HG03521 (cell line): ENCODE measurements around the gene C16orf54.
A peak's percentile ranks its signal among the peaks of the same experiment; 100 is the strongest.
"Not testable (repeated sequence)": the region's sequence is repeated elsewhere in the genome, so short reads cannot be mapped to it uniquely, and the experiment has no call there.

ENCODE experiments used
- ATAC-seq: cut with Tn5 transposase; IDR thresholded peaks from one replicate; pipeline ENCODE4 v1.9.1; 2021; ENCODE audit warnings: mild to moderate bottlenecking, moderate library complexity; ENCODE audit not compliant: unreplicated experiment

C16orf54 gene

DNA sequence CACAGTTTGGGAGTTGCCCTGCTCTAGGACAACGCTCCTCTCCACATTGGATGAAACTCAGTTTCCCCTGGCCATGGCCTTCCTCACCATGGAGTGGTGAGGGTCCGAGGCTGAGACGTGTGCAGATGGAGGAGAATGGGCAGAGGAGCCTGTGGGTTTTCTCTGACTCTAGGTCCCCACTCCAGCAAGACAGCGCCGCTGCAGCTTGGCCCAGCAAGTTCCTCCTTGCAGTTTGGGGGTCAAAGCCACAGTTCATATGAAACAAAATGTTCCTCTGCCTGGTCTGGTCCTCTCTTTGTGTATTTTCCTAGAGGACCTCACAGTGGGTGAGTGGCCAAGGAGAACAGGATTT is 2.3 kb downstream of the C16orf54 start:
- ATAC-seq, result no peak

DNA sequence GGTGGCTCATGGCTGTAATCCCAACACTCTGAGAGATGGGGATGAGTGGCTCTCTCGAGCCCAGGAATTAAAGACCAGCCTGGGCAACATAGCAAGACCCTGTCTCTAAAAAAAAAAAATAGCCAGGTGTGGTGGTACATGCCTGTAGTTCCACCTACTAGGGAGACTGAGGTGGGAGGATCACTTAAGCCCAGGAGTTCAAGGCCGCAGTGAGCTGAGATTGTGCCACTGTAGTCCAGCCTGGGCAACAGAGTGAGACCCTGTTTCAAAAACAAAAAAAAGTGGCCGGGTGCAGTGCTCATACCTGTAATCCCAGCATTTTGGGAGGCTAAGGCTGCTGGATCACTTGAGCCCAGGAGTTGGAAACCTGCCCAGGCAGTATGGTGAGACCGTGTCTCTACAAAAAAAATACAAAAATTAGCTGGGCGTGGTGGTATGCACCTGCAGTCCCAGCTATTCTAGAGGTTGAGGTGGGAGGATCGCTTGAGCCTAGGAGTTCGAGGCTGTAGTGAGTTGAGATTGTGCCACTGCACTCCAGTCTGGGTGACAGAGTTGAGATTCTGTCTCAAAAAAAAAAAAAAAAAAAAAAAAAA is 3.0 kb downstream of the C16orf54 start:
- no peak for ATAC-seq

DNA sequence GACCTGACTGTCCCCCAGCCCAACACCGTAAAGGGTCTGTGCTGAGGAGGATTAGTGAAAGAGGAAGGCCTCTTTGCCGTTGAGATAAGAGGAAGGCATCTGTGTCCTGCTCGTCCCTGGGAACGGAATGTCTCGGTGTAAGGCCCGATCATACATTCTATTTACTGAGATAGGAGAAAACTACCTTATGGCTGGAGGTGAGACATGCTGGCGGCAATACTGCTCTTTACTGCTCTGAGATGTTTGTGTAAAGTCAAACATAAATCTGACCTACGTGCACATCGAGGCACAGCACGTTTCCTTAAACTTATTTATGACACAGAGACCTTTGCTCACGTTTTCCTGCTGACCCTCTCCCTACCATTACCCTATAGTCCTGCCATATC is 5.2 kb downstream of the C16orf54 start:
- ATAC-seq, result not testable (repeated sequence)

DNA sequence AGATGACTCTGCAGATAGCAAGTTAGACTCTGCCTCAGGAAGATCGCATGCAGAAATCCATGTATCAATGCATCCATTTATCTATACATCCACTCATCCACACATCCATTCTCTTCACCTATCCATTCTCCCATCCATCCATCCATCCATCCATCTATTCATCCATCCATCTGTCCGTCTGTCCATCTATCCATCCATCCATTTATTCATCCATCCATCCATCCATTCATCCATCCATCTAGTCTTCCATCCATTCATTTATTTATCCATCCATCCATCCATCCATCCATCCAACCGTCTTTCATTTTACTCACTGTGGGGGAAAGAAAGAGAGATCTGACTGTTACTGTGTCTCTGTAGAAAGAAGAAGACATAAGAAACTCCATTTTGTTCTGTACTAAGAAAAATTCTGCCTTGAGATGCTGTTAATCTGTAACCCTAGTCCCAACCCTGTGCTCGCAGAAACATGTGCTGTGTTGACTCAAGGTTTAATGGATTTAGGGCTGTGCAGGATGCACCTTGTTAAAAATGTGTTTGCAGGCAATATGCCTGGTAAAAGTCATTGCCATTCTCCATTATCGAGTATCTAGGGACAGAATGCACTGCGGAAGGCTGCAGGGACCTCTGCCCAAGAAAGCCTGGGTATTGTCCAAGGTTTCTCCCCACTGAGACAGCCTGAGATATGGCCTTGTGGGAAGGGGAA is 5.7 kb downstream of the C16orf54 start:
- not testable (repeated sequence) for ATAC-seq

DNA sequence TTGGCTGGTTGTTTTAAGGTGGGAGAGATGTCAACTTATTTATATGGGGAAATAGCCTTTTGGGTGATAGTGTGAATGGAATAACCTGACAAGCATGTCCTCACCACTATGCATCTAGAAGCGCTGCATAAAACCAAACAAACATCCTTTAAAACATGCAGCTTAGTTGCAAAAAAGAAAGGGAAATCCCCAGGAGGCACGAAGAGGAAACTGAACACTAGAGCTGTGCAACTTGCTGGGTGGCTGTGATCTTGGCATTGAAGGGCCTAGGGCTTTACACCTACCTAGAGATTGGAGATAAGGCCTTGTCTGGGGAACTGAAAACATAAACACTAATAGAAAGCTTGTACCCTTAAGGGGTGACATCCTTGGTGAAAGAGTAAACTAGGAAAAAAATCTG is 7.3 kb downstream of the C16orf54 start:
- no peak for ATAC-seq

DNA sequence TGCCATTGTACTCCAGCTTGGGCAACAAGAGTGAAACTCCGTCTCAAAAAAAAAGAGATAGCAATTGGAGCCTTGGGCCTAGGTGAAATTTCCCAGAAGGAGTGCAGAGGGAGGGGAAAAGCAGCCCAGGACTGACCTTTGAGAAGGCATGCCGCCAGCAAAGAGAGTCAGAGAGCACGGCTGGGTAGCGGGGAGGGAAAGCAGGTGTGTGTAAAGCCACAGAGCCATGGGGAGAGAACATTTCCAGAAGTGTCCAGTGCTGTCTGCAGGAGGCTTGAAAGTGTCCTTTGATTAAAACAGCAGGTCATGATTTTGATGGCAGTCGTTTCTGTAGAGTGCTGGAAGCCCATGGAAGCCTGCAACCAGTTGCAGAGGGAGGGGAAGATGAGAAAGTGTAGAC is 8.1 kb downstream of the C16orf54 start:
- ATAC-seq, result no peak

DNA sequence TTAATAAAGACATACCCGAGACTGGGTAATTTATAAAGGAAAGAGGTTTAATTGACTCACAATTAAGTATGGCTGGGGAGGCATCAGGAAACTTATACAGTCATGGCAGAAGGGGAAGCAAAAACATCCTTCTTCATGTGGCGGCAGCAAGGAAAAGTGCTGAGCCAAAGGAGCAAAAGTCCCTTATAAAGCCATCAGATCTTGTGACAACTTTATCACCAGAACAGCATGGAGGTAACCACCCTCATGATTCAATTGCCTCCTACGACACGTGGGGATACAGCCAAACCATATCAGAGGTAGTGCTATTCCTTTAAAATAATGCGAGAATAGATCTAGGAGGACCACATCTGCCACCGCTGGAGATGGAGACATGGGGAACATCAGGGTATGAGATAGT is 9.0 kb downstream of the C16orf54 start:
- no peak for ATAC-seq

DNA sequence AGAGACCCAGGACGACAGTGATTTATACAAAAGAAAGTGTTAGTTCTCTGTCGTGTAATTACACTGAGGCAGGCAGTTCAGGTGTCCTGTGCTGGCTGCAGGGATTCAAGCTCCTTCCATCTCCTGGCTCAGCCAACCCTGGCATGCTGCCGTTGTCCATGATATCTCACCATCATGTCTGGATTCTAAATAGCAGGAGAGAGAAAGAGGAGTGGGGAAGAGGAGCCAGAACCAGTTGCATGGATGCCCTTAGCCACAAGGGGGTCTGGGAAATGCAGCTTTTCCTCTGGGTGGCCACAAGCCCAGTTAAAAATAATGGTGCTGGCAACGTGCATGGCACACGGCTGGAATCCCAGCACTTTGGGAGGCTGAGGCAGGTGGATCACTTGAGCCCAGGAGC is 9.7 kb downstream of the C16orf54 start:
- no peak for ATAC-seq

DNA sequence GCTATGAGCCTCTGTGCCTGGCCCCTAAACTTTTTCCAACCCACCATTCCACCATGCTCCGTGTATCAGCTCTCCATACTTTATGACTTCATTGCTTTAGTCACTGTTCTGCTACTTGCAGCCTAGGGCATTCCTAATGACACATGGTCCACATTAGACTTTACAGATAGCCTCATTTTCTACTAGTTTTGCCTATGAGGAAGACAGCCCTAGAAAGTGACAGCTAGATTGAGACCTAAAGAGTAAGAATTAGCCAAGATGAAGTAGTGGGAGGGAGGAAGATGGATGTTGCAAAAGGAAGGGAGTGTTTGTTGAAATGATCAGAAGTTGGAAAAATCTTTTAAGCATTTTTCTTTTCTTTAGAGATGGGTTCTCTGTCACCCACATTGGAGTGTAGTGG is 11.0 kb downstream of the C16orf54 start:
- ATAC-seq, result no peak

DNA sequence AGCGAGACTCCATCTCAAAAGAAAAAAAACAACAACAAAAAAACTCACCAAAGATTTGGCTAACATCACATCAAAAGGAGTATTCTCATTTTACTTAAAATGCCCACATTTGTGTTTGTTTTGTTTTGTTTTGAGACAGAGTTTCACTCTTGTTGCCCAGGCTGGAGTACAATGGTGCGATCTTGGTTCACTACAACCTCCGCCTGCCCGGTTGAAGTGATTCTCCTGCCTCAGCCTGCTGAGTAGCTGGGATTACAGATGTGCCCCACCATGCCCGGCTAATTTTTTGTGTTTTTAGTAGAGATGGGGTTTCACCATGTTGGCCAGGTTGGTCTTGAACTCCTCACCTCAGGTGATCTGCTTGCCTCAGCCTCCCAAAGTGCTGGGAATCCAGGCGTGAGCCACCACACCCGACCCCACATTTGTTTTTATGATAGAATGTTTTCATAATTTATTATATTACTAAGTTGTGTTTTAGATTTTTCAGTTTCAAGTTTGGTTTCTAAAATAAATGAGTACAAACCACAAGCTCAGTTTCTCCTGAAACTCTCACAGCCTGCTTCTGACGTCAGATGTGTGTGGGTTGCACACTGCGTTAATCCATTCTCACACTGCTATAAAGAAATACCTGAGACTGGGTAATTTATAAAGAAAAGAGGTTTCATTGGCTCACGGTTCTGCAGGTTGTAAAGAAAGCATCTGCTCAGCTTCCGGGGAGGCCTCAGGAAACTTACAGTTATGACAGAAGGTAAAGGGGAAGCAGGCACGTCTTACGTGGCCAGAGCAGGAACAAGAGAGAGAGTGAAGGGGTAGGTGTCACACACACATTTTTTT is 13.8 kb downstream of the C16orf54 start:
- ATAC-seq, result peak; percentile 58

DNA sequence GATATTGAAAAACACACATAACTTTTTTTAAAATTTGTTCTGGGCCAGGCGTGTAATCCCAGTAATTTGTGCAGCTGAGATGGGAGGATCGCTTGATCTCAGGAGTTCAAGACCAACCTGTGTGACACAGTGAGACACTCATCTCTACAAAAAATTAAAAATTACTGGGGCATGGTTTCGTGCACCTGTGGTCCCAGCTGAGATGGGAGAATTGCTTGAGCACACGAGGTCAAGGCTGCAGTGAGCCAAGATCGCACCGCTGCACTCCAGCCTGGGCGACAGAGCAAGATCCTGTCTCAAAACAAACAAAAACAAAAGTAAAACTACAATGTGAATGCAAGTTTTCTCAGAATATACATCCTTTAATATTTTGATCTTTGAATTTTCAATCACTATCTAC is 15.1 kb downstream of the C16orf54 start:
- no peak for ATAC-seq

DNA sequence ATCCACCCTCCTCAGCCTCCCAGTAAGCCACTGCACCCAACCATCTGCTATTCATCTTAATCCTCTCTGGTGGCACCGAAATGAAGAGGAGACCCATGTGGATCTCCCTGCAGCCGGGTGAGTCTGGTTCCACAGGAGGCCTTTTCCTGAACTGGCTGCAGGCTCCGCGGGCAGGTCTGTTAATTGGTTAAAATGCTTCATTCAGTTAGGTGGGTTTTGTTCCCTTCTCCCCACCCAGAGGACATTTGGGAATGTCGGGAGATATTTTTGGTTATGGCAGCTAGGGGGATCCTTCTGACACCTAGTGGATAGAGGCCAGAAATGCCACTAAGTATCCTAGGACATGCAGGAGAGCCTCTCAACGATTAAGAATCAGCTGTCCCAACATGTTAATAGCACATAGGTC is 16.7 kb downstream of the C16orf54 start:
- no peak for ATAC-seq

DNA sequence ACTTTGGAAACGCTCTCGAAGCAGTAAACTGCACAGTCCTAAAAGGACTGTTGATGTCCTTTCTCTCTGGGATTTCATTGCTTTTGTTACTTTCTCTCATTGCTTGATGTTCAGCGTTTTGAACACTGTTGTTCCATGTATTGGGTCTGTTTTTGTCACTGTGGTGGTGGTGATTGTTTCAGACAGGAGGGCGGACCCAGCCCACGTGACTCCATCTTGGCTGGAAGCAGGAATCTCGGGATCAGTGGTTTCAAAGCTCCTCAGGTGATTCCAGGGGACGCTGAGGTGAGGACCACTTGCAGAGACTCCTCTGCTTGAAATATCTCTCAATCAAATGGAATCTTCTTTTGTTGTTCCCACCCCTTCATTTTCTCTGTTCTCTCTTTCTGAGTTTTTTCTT is 18.3 kb downstream of the C16orf54 start:
- no peak for ATAC-seq

DNA sequence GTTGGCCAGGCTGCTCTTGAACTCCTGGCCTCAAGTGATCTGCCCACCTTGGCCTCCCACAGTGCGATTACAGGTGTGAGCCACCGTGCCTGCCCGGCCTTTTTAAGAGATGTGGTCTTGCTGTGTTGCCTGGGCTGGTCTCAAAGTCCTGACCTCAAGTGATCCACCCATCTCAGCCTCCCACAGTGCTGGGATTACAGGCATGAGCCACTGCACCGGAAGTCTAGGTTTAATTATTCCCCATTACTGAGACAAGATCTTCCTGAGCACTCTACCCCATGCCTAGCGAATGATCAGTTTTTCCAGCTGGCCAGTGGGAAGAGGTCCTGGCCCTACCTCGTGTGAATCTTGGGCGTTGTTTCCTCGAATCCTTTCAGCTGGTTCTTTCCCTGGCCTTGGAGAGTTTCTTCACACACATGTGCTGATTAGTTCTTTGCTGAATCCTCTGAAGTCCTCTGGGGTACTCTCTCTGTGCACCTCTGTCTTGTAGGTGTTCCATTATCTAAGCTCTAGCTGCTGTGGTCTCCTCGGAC is 18.9 kb downstream of the C16orf54 start:
- ATAC-seq, result no peak

DNA sequence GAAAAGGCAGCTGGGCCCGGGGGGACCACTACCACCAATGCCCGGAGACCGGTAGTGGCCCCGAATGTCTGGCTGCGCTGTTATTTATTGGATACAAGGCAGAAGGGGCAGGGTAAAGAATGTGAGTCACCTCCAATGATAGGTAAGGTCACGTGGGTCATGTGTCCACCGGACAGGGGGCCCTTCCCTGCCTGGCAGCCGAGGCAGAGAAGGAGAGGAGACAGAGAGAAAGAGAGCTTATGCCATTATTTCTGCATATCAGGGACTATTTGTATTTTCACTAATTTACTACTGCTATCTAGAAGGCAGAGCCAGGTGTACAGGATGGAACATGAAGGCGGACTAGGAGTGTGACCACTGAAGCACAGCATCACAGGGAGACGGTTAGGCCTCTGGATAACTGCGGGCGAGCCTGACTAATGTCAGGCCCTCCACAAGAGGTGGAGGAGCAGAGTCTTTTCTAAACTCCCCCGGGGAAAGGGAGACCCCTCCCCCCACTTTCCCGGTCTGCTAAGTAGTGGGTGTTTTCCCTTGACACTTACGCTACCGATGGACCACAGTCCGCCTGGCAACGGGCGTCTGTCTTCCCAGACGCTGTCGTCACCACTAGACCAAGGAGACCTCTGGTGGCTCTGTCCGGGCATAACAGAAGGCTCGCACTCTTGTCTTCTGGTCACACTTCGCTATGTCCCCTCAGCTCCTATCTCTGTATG is 24.5 kb downstream of the C16orf54 start:
- ATAC-seq, result not testable (repeated sequence)

DNA sequence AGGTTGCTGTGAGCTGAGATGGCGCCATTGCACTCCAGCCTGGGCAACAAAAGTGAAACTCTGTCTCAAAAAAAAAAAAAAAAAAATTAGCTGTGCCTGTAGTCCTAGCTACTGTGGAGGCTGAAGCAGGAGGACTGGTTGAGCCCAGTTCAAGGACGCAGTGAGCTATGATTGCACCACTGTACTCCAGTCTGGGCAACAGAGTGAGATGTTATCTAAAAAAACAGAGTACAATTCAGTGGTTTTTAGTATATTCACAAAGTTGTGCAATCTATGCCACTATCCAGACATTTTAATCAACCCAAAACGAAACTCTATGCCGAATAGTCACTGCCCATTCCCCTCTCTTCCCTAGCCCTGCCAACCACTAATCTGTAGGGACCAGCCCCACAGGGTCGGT is 25.1 kb downstream of the C16orf54 start:
- no peak for ATAC-seq

DNA sequence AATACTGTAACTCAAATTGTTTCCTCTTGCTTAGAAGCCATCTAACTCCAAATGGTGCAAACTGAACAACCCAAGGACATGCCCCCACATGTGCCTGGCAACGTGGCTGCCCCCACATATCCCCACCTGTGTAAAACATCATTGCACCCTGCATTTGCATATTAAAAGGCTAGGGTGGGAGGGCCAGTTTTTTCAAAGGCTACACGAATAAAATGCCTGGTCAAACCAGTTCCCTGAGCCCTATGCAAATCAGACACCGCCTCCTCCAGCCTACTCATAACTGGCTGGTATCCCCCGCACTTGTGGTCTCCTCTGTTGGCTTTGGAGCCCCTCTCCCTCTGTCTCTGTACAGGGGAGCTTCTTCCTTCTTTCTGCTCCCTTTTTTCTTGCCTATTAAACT is 26.7 kb downstream of the C16orf54 start:
- ATAC-seq, result no peak

DNA sequence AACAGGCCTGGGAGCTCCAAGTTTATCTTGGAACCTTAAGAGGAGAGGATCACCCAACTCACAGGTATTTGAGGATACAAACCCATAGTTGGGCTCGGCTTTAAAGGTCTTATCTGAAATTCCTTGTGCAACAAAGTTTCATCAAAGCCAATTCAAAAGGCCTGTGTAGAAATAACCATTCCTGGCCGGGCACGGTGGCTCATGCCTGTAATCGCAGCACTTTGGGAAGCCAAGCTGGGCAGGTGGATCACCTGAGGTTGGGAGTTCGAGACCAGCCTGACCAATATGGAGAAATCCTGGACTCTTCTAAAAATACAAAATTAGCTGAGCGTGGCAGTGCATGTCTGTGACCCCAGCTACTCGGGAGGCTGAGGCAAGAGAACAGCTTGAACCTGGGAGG is 28.7 kb downstream of the C16orf54 start:
- ATAC-seq, result no peak

DNA sequence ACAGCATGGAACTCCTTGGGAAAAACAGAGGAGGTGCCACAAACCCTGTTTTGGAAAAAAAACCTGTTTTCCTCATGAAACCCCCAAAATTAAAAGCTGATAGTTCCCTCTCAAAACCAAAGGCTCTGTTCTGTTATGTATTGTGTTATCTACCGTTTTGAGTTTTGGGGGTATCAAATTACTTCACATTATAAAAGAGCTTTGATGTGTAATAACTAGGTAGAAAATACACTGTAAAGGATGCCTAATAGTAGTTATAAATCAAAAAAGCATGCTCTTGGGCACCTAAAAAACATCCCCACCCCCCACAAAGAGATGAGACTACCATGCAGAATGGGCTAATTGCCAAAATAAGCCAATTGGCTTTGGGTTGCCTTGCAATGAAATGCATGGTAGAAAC is 30.8 kb downstream of the C16orf54 start:
- no peak for ATAC-seq

DNA sequence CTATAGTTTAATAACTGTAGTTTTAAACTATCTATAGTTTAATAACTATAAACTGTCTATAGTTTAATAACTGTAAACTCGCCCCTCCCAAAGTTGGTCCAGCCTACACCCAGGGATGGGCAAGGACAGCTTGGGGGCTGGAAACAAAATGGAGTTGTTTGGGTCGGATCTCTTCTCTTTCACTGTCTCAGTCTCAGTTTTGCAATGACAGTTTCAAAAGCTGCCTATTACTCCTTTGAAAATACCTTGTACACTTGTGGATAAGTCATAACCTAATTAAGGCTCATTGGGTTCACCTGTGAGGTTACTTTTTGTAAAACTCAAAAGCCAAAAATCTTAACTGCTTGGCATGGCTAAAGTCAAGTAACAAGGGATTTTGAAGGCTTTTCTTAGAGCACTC is 31.4 kb downstream of the C16orf54 start:
- no peak for ATAC-seq

DNA sequence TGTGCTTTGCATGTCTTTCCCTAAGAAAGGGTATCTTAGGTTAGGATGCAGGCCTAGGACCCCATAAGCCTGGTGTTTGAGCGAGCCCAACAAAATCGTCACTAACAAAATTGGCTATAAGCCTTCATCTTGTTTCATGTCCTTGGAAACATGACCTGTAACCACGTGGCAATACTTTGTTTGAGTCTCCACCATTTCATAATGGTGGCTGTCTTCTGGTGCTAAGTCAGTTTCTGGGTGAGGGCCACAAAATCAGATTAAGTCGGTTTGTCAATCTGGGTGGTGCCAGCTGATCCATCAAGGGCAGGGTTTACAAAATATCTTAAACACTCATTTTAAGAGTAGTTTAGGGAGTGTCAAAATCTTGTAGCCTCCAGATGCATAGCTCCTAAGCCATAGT is 33.0 kb downstream of the C16orf54 start:
- no peak for ATAC-seq
